Cerebellar nuclear complex (tissue), 1 donor: ENCODE results near the gene ZNF516.

Experiments
- DNase-seq, 2 experiments: peaks; one replicate each; lab custom pipeline; 2025; lab: John Stamatoyannopoulos, UW

Gene ZNF516

DNA sequence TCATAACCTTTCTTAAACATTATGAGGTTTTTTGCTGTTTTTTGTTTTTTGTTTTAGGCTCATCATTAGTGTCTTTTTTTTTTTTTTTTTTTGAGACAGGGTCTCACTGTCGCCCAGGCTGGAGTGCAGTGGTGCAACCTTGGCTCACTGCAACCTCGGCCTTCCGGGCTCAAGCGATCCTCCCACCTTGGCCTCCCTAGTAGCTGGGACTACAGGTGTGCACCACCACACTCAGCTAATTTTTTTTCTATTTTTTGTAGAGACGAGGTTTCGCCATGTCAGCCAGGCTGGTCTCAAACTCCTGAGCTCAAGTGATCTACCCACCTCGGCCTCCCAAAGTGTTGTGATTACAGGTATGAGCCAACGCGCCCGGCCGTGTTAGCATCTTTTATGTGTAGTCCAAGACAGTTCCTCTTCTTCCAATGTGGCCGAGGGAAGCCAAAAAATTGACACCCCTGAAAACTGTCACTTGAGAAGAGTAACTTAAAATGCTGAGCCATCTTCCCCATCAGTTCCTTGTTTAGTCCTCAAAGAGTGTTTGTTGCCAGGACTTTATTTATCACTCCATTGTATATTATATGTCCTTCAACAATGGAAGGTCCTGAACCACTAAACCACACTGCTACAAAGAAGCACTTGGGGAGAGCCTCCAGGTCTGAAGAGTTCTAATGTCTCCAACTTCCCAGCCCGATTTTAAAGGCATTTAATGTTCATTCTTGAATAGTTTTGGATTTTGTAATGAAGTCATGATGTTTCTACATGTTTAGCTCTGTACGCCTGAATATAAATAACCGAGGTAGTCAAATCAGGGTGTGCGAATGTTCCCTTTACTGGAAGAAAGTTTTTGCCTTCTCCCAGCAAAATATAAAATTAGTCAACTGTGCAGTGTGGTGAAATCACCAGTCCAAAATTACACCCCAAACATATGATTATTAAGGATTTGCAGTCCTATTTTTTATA lies 26.4 kb downstream of the ZNF516 start:
- no peak for DNase-seq

- no peak for DNase-seq
Measured at GRCh38 chr18:76467371-76468190, 27.5 kb downstream of the ZNF516 start.

GRCh38 chr18:76466410-76466991 lies 28.5 kb downstream of the ZNF516 start:
- DNase-seq = no peak

GRCh38 chr18:76465630-76466409 lies 29.2 kb downstream of the ZNF516 start:
- DNase-seq = no peak

DNA sequence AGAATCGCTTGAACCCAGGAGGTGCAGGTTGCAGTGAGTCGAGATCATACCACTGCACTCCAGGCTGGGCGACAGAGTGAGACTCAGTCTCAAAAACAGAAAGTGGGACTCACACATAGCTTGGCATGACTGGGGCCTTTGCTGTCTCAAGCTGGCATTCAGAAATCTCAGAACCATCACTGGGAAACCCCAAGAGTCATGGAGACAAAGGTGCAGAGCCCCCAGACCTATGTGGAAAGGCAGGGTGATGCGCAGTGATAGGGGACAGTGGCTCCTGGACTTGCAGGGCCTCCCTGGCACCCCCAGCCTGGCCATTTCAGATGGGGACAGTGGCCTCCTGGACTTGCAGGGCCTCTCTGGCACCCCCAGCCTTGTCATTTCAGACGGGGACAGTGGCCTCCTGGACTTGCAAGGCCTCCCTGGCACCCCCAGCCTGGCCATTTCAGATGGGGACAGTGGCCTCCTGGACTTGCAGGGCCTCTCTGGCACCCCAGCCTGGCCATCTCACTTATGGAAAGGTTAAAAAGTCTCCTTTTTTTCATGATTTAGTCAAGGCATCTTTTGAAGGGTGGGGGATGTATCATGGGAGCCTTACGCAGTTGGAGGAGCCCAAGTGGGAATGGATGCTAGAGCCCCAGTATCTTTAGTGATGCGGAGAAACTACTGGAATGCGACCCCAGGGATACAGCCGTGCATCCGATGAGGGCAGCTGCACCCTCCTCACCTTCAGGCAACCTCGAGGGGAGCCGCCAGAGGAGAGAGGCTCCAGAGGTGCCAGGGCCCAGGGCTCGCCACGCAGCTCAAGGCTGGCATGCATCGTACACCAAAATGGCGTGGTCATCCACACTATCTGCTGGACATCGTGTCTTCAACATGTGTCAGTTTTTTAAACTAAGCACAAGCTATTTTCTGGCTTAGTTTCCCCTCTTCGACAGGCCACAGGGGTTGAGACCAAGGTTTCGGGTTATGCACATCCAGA lies 30.5 kb downstream of the ZNF516 start:
- DNase-seq = no peak

DNA sequence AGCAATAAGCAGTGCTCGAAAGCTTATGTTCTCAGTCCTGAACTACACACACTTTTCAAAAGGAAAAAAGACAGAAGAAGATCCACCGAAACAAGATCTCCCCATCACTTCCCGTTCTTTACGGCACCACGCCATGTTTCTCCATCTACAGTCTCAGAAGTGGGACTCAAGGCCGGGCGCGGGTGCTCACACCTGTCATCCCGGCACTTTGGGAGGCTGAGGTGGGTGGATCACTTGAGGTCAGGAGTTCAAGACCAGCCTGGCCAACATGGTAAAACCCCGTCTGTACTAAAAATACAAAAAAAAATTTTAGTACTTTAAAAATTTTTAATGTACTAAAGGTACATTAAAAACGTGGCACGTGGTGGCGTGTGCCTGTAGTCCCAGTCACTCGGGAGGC lies 31.2 kb downstream of the ZNF516 start:
- DNase-seq = no peak

GRCh38 chr18:76463358-76463757 lies 31.7 kb downstream of the ZNF516 start:
- DNase-seq = no peak

DNA sequence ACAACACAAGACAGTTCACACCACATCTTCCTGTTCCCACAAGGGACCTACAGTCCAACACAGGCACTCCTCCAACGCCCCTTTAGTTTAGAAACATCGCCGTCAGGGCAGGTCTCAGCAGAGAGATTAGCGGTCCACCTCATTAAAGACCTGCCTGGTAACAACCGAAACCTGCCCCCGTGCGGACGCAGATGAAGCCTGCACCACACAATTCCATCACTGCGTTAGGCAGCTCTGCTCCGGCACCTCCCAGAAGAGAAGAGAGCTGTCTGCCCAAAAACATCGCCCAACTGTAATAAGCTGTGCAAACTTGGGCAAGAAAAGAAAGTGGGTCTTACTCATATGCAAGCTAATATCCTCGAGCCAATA lies 32.7 kb downstream of the ZNF516 start:
- no peak for DNase-seq

DNA sequence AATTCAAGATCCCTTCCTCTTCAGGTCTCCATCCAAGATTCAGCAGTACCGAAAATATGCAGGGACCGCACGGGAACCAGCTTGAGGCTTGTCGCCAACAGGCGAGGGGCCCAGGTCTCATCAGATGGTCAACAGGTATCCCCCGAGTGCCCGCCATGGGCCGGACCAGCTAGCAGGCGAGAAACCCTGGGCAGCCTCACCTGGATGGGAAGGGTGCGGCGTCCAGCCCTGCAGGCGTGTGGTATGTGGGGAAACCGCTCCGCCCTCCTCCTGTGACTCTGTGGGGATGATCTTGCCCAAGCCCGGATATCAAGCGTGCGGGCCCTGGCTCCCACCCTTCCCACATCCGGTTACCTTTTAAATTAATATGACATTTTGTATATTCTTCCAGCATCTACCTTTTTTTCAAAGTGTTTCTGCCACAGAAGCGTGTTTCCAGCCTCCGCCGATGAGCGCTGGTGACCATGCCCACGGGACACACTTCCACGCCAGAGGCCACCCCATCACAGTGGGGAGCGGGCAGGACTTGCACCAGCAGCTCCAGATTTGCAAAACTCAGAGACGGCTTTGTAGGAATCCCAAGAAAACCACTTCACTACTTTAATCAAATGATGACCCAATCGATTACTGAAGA lies 33.2 kb downstream of the ZNF516 start:
- DNase-seq = no peak

GRCh38 chr18:76461148-76461547 lies 33.9 kb downstream of the ZNF516 start:
- no peak for DNase-seq

- no peak for DNase-seq
Measured at GRCh38 chr18:76460482-76460881, 34.6 kb downstream of the ZNF516 start.

DNA sequence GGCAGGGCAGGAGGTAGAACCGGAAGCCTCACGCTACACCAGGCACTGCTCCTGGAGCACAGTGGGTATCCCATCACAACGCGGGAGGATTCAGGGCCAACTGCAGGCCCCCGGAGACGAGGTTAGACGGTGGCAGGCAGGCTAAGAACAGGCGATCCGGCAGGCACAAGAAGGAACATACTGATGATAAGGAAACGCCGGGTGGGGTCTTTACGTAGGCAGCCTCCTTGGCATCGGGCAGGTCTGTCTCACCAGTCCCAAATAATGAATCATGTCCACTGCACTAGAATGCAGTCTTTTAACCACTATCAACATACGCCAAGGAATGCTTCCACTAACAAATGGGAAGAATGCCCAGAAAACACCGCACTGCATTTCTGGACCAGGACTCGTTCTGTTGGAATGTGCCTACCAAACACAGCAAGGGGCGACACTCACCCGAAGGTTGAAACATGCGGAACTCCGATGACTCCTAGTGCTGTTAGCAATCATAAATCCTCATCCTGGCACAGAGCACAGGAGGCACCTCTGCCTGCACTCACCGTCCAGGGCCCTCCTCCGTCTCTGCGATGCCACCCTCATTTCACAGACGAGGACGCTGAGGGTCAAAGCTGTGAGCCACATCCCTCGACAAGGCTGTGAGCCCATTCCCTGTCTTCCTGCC lies 35.2 kb downstream of the ZNF516 start:
- DNase-seq = no peak

GRCh38 chr18:76459312-76459686 lies 35.7 kb downstream of the ZNF516 start:
- no peak for DNase-seq

DNA sequence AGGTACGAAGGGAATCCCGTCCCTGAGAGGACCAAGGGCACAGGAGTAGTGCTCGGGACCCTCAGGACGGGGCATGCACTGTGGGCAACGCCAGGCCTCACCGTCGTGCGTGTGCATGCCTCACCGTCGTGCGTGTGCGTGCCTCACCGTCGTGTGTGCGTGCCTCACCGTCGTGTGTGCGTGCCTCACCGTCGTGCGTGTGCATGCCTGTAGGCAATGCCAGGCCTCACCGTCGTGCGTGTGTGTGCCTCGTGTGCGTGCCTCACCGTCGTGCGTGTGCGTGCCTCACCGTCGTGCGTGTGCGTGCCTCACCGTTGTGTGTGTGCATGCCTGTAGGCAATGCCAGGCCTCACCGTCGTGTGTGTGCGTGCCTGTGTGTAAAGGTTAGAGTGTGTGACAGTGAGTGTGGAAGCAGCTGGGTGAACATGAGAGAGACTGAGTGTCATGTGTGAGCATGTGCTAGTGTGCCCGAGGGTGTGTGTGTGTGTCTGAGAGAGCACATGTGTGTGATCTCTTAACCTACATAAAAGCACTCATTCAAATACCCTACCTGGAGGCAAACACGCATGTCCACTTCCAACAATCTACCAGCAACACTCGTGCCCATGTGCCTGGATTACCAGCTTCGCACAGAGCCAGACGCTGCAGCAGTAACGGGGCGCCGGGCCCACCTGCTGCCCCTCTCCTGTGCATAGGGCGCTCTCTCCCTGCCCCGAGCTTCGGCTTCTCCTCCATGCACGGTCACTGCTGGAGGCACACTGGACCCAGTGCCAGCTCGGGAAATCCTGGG lies 36.3 kb downstream of the ZNF516 start:
- no peak for DNase-seq

DNA sequence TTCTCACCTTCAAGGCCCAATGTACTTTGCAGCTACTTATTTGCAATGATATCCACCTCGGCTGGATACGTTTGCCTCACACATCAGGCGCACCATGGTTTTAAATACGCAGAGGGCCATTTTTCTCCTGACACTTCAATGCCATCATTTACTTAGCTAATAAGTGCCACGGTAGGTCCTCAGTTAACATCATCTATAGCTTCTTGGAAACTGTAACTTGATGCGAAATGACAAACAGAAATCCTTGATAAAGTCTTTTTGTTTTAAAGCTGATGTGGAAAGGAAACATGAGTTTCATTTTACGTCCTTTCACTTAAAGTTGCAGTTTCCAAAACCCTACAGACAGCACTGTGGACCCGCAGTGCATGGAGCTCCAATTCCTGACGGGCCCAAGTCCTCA lies 37.1 kb downstream of the ZNF516 start:
- DNase-seq = no peak

- no peak for DNase-seq
Measured at GRCh38 chr18:76457475-76457874, 37.6 kb downstream of the ZNF516 start.

DNA sequence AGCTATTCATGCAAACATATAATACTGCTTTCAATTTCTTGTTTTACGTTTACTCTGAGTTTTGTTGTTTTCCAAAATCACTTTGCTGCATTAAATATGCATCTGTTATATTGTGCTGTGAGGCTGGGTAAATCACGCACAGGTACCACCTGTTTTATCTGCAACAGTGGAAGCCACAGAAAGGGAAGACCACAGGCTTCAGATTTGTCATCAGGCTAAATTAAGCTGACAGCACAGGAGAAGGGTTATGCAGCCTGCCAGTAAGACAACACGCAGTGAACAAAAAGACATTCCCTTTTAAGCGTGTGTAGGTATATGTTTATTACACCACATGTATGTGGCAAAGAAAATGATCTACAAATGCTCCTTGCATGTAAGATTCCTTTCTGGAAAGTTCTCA lies 38.2 kb downstream of the ZNF516 start:
- DNase-seq = no peak

- DNase-seq = no peak
Measured at GRCh38 chr18:76456018-76456750, 38.9 kb downstream of the ZNF516 start.
